ENCODE measurements around the gene PCYT2. TPM values are rescaled to one million over a fixed set of nuclear protein-coding genes. Genes with fewer than 3 reads are reported as not detected.

Gene PCYT2
- total RNA-seq, 1 experiment from 2014 or later = 167 TPM

- DNase-seq (ENCODE audit: low spot score) = no peak
These were observed 52.0 kb downstream of the PCYT2 start for GRCh38 chr17:81858967-81859905.

- DNase-seq (ENCODE audit: low spot score) = peak; percentile 36
These were observed 52.8 kb downstream of the PCYT2 start for GRCh38 chr17:81858170-81858966.

GRCh38 chr17:81854974-81855774 lies 56.0 kb downstream of the PCYT2 start:
- DNase-seq (ENCODE audit: low spot score) = peak; percentile 73

GRCh38 chr17:81852237-81852636 lies 59.0 kb downstream of the PCYT2 start:
- DNase-seq (ENCODE audit: low spot score) = no peak

GRCh38 chr17:81851423-81851822 lies 59.8 kb downstream of the PCYT2 start:
- DNase-seq (ENCODE audit: low spot score) = no peak

Other genes starting within 250 kb of the PCYT2 start
- gene OXLD1, start 244.8 kb downstream of the PCYT2 start, total RNA-seq (2014; rRNA removed; shearing (Covaris generic)) = 97.8 and 104 TPM in 2 replicates
- gene CCDC137, start 244.7 kb downstream of the PCYT2 start, total RNA-seq (2014; rRNA removed; shearing (Covaris generic)) = 33.8 and 33.9 TPM in 2 replicates
- gene ARL16, start 227.6 kb downstream of the PCYT2 start, total RNA-seq (2014; rRNA removed; shearing (Covaris generic)) = 36.5 and 39.7 TPM in 2 replicates
- 177 and 183 TPM in 2 replicates for gene HGS, start 227.4 kb downstream of the PCYT2 start, total RNA-seq (2014; rRNA removed; shearing (Covaris generic))
- gene MRPL12, start 208.0 kb downstream of the PCYT2 start, total RNA-seq (2014; rRNA removed; shearing (Covaris generic)) = 72.5 and 88.4 TPM in 2 replicates
- gene SLC25A10, start 199.1 kb downstream of the PCYT2 start, total RNA-seq (2014; rRNA removed; shearing (Covaris generic)) = 199 and 209 TPM in 2 replicates
- gene GCGR, start 107.2 kb downstream of the PCYT2 start, total RNA-seq (2014; rRNA removed; shearing (Covaris generic)) = 0.71 and 2.2 TPM in 2 replicates
- 159 and 160 TPM in 2 replicates for gene MCRIP1, start 78.1 kb downstream of the PCYT2 start, total RNA-seq (2014; rRNA removed; shearing (Covaris generic))
- gene PPP1R27, start 76.3 kb downstream of the PCYT2 start, total RNA-seq (2014; rRNA removed; shearing (Covaris generic)) = 2.4 and 3.0 TPM in 2 replicates
- gene P4HB, start 50.9 kb downstream of the PCYT2 start, total RNA-seq (2014; rRNA removed; shearing (Covaris generic)) = 1,172 and 1,253 TPM in 2 replicates
- gene ARHGDIA, start 40.1 kb downstream of the PCYT2 start, total RNA-seq (2014; rRNA removed; shearing (Covaris generic)) = 312 and 331 TPM in 2 replicates
- gene ALYREF, start 19.8 kb downstream of the PCYT2 start, total RNA-seq (2014; rRNA removed; shearing (Covaris generic)) = 482 and 502 TPM in 2 replicates
- 222 and 256 TPM in 2 replicates for gene ANAPC11, start 19.7 kb downstream of the PCYT2 start, total RNA-seq (2014; rRNA removed; shearing (Covaris generic))
- 2.4 and 3.2 TPM in 2 replicates for gene NPB, start 9.2 kb downstream of the PCYT2 start, total RNA-seq (2014; rRNA removed; shearing (Covaris generic))
- gene SIRT7, start 6.8 kb upstream of the PCYT2 start, total RNA-seq (2014; rRNA removed; shearing (Covaris generic)) = 101 and 121 TPM in 2 replicates
- gene MAFG, start 16.3 kb upstream of the PCYT2 start, total RNA-seq (2014; rRNA removed; shearing (Covaris generic)) = 42.8 and 45.5 TPM in 2 replicates
- 255 and 273 TPM in 2 replicates for gene PYCR1, start 25.9 kb upstream of the PCYT2 start, total RNA-seq (2014; rRNA removed; shearing (Covaris generic))
- not detected in 2 replicates for gene MYADML2, start 35.8 kb upstream of the PCYT2 start, total RNA-seq (2014; rRNA removed; shearing (Covaris generic))
- gene NOTUM, start 49.8 kb upstream of the PCYT2 start, total RNA-seq (2014; rRNA removed; shearing (Covaris generic)) = 1.3 and 2.0 TPM in 2 replicates
- 66.6 and 85.0 TPM in 2 replicates for gene ASPSCR1, start 66.2 kb upstream of the PCYT2 start, total RNA-seq (2014; rRNA removed; shearing (Covaris generic))
- gene CENPX, start 111.5 kb upstream of the PCYT2 start, total RNA-seq (2014; rRNA removed; shearing (Covaris generic)) = 297 and 339 TPM in 2 replicates
- 83.2 and 88.4 TPM in 2 replicates for gene LRRC45, start 111.9 kb upstream of the PCYT2 start, total RNA-seq (2014; rRNA removed; shearing (Covaris generic))
- gene RAC3, start 120.3 kb upstream of the PCYT2 start, total RNA-seq (2014; rRNA removed; shearing (Covaris generic)) = 68.7 and 71.3 TPM in 2 replicates
- gene DCXR, start 126.3 kb upstream of the PCYT2 start, total RNA-seq (2014; rRNA removed; shearing (Covaris generic)) = 167 and 221 TPM in 2 replicates
- 49.5 and 52.6 TPM in 2 replicates for gene RFNG, start 140.4 kb upstream of the PCYT2 start, total RNA-seq (2014; rRNA removed; shearing (Covaris generic))
- 281 and 295 TPM in 2 replicates for gene GPS1, start 140.5 kb upstream of the PCYT2 start, total RNA-seq (2014; rRNA removed; shearing (Covaris generic))
- gene DUS1L, start 154.4 kb upstream of the PCYT2 start, total RNA-seq (2014; rRNA removed; shearing (Covaris generic)) = 320 and 339 TPM in 2 replicates
- 477 and 592 TPM in 2 replicates for gene FASN, start 186.8 kb upstream of the PCYT2 start, total RNA-seq (2014; rRNA removed; shearing (Covaris generic))